SK-N-SH treated with all-trans-retinoic acid at 6 μM for 48 hours (cell line): Measurements from ENCODE around the gene TFR2.

ENCODE experiments used
- ATAC-seq: fragments of 200-7000 bp; cut with Tn5 transposase; 3 replicates; pipeline ENCODE4 v1.9.1; 2020; ENCODE audit warnings: mild to moderate bottlenecking, moderate library complexity
- ARNTL ChIP-seq: fragments of 450-650 bp; formaldehyde crosslinking; IDR thresholded peaks from 2 replicates; pipeline ENCODE4 v1.5.0; 2020; ENCODE audit warnings: low read depth, mild to moderate bottlenecking, moderate library complexity, borderline replicate concordance
- CSDC2 ChIP-seq: fragments of 250-450 bp; sonication (Bioruptor Pico); IDR thresholded peaks from 2 replicates; pipeline ENCODE4 v1.5.0; 2020; ENCODE audit warnings: mild to moderate bottlenecking, moderate library complexity
- ISL1 ChIP-seq: fragments of 250-450 bp; sonication (Bioruptor Pico); IDR thresholded peaks from 2 replicates; pipeline ENCODE4 v2.1.2; 2022; ENCODE audit warnings: mild to moderate bottlenecking, moderate library complexity
- OSR1 ChIP-seq: fragments of 250-450 bp; sonication (Bioruptor Pico); IDR thresholded peaks from 2 replicates; pipeline ENCODE4 v1.8.0; 2022; ENCODE audit warnings: moderate library complexity, mild to moderate bottlenecking, inconsistent platforms
- PPARA ChIP-seq: fragments of 250-450 bp; sonication (Bioruptor Pico); IDR thresholded peaks from 2 replicates; pipeline ENCODE4 v1.5.0; 2020; ENCODE audit warnings: mild to moderate bottlenecking, borderline replicate concordance
- RARB ChIP-seq: fragments of 250-450 bp; sonication (Bioruptor Pico); IDR thresholded peaks from 2 replicates; pipeline ENCODE4 v1.8.0; 2021; ENCODE audit warnings: mild to moderate bottlenecking, moderate library complexity
- SNAI2 ChIP-seq: fragments of 250-450 bp; sonication (Bioruptor Pico); IDR thresholded peaks from 2 replicates; pipeline ENCODE4 v1.5.0; 2020; ENCODE audit warnings: mild to moderate bottlenecking, moderate library complexity
- TCF4 ChIP-seq: fragments of 250-450 bp; sonication (Bioruptor Pico); IDR thresholded peaks from 2 replicates; pipeline ENCODE4 v1.8.0; 2021; ENCODE audit warnings: mild to moderate bottlenecking, moderate library complexity, borderline replicate concordance
- TOX ChIP-seq: fragments of 250-450 bp; sonication (Bioruptor Pico); IDR thresholded peaks from 2 replicates; pipeline ENCODE4 v1.8.0; 2021; ENCODE audit warnings: mild to moderate bottlenecking, moderate library complexity, borderline replicate concordance
- ZC3H10 ChIP-seq: fragments of 250-450 bp; sonication (Bioruptor Pico); IDR thresholded peaks from 2 replicates; pipeline ENCODE4 v1.5.1; 2021; ENCODE audit warnings: mild to moderate bottlenecking, moderate library complexity
- ZFP3 ChIP-seq: fragments of 250-450 bp; sonication (Bioruptor Pico); IDR thresholded peaks from 2 replicates; pipeline ENCODE4 v1.5.0; 2020; ENCODE audit warnings: mild to moderate bottlenecking, moderate library complexity
- ZFP30 ChIP-seq: fragments of 450-650 bp; formaldehyde crosslinking; IDR thresholded peaks from 2 replicates; pipeline ENCODE4 v1.5.0; 2022; ENCODE audit warnings: mild to moderate bottlenecking, moderate library complexity
- ZNF565 ChIP-seq: fragments of 450-650 bp; formaldehyde crosslinking; conservative IDR thresholded peaks from 2 replicates; pipeline ENCODE4 v1.5.0; 2020; ENCODE audit warnings: low read depth, mild to moderate bottlenecking, moderate library complexity
- ZNF70 ChIP-seq: fragments of 450-650 bp; formaldehyde crosslinking; IDR thresholded peaks from 2 replicates; pipeline ENCODE4 v1.5.0; 2020; ENCODE audit warnings: mild to moderate bottlenecking, moderate library complexity
- ZNF8 ChIP-seq: fragments of 450-650 bp; formaldehyde crosslinking; IDR thresholded peaks from 2 replicates; pipeline ENCODE4 v1.5.0; 2020; ENCODE audit warnings: mild to moderate bottlenecking, moderate library complexity
- TF ChIP-seq, protein P1 (sequence below): fragments of 250-450 bp; sonication (Bioruptor Pico); IDR thresholded peaks from 2 replicates; pipeline ENCODE4 v1.5.0; 2020; ENCODE audit warnings: mild to moderate bottlenecking, moderate library complexity
- TF ChIP-seq, protein P2 (sequence below): fragments of 250-450 bp; sonication (Bioruptor Pico); IDR thresholded peaks from 2 replicates; pipeline ENCODE4 v1.5.1; 2020; ENCODE audit warnings: low read depth, mild to moderate bottlenecking, moderate library complexity
- TF ChIP-seq, protein P3 (sequence below): fragments of 250-450 bp; sonication (Bioruptor Pico); IDR thresholded peaks from 2 replicates; pipeline ENCODE4 v1.8.0; 2020; ENCODE audit warnings: mild to moderate bottlenecking, moderate library complexity, borderline replicate concordance
- TF ChIP-seq, protein P4 (sequence below): fragments of 250-450 bp; sonication (Bioruptor Pico); IDR thresholded peaks from 2 replicates; pipeline ENCODE4 v1.5.1; 2021; ENCODE audit warnings: mild to moderate bottlenecking, moderate library complexity

The TFR2 gene

DNA sequence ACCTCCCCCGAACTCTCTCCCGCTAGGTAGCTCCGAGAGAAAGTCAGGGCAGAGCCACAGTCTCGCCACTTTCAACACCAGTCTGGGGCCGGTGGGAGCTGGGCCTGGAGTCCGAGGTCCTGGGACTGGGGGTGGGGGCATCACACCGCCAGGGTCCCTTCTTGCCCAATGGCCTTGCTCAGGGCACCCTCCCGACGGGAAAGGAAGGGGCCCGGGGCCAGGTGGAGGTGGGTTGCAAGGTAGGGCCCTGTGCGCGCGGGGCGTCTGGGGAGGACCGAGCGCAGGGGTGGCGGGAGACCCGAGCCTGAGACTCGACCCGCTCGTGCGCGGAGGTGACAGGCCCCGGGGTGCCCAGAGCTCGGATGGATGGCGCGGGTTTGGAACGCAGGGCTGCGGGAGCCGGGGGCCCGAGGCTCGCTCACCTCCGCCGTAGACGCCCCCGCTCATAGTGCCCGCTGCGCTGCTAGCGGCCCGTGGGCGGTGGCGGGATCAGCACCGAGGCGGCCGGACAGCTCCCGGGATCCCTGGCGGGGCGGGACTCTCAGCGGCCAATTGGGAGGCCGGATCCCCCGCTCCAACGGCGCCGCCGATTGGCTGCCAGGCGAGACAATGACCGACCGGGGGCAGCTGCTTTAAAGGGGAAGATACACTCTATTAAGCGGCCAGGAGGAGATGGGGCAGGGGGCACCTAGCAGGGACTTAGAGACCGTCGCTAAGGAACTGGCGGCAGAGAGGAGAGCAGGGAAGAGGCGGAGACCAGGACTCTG, 14.7 kb upstream of the TFR2 start, which contains the start of gene ACTL6B:
ACTL6B (minus strand) TSS at position 541 of the 767 bp plus-strand sequence; CDS start at position 447, 94 bp downstream.
- ATAC-seq = peak; percentile 89
- TF ChIP-seq ZNF70 (CRISPR knock-in tag) (no peak), SNAI2 (CRISPR knock-in tag) (peak; percentile 79; the same call in 1 of the 2 replicates), ISL1 (no peak), OSR1 (CRISPR knock-in tag) (no peak), ZNF8 (CRISPR knock-in tag) (no peak), ZNF565 (CRISPR knock-in tag) (no peak), ZFP3 (CRISPR knock-in tag) (0 out of 2 replicates have a peak, but pooled peaks have one; percentile 42)
- TF ChIP-seq, protein P1, sequence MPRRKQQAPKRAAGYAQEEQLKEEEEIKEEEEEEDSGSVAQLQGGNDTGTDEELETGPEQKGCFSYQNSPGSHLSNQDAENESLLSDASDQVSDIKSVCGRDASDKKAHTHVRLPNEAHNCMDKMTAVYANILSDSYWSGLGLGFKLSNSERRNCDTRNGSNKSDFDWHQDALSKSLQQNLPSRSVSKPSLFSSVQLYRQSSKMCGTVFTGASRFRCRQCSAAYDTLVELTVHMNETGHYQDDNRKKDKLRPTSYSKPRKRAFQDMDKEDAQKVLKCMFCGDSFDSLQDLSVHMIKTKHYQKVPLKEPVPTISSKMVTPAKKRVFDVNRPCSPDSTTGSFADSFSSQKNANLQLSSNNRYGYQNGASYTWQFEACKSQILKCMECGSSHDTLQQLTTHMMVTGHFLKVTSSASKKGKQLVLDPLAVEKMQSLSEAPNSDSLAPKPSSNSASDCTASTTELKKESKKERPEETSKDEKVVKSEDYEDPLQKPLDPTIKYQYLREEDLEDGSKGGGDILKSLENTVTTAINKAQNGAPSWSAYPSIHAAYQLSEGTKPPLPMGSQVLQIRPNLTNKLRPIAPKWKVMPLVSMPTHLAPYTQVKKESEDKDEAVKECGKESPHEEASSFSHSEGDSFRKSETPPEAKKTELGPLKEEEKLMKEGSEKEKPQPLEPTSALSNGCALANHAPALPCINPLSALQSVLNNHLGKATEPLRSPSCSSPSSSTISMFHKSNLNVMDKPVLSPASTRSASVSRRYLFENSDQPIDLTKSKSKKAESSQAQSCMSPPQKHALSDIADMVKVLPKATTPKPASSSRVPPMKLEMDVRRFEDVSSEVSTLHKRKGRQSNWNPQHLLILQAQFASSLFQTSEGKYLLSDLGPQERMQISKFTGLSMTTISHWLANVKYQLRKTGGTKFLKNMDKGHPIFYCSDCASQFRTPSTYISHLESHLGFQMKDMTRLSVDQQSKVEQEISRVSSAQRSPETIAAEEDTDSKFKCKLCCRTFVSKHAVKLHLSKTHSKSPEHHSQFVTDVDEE (CRISPR knock-in tag) = peak; percentile 56; the same call in 1 of the 2 replicates

DNA sequence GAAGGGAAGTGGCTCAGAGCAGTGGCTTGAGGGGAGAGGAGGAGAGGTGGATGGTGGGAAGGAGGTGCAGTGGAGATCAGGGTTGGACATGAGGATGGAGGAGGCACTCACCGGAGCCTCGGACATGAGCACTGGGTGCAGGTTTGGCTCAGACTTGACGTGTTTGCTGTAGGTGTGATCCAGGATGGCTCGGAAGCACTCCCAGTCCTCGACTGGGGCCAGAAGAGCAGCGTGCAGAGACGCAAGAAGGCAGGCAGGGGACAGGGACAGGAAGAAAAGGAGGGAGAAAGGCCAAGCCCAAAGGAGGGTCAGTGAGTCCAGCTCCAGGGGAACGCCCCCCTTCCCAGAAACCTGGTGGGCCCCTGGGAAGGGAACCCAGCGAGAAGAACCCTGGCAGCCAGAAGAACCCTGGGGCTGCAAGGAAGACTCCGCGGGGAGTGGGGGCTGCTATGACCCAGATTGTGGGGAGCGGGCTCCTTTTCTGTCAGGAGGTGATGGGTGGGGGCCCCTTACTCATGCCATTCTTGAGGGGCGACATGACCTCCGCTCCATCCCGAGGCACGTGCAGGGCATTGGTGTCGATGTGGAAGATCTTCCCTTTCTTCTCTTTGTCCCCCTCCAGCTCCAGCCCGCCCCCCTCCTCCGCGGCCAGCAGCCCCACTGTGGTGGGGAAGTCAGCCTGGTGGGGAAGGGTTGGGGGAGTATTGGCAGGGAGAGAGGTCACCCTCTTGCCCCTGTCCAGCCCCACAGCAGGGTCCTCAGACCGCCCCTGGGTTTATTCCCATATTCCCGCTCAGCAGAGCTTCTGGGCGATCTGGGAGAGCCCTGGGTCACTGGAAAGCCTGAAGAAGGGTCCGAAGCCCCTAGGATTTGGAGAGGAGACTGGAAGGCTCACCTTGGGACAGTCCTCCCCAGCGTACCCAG, 13.8 kb upstream of the TFR2 start:
- no peak; the same call in 1 of the 3 replicates for ATAC-seq
- TF ChIP-seq, protein P2, sequence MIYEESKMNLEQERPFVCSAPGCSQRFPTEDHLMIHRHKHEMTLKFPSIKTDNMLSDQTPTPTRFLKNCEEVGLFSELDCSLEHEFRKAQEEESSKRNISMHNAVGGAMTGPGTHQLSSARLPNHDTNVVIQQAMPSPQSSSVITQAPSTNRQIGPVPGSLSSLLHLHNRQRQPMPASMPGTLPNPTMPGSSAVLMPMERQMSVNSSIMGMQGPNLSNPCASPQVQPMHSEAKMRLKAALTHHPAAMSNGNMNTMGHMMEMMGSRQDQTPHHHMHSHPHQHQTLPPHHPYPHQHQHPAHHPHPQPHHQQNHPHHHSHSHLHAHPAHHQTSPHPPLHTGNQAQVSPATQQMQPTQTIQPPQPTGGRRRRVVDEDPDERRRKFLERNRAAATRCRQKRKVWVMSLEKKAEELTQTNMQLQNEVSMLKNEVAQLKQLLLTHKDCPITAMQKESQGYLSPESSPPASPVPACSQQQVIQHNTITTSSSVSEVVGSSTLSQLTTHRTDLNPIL = no peak
- TF ChIP-seq ZNF565 (CRISPR knock-in tag) (no peak), ZFP30 (no peak), ZNF70 (CRISPR knock-in tag) (no peak), ZNF8 (CRISPR knock-in tag) (no peak), ARNTL (CRISPR knock-in tag) (no peak), PPARA (CRISPR knock-in tag) (no peak)

DNA sequence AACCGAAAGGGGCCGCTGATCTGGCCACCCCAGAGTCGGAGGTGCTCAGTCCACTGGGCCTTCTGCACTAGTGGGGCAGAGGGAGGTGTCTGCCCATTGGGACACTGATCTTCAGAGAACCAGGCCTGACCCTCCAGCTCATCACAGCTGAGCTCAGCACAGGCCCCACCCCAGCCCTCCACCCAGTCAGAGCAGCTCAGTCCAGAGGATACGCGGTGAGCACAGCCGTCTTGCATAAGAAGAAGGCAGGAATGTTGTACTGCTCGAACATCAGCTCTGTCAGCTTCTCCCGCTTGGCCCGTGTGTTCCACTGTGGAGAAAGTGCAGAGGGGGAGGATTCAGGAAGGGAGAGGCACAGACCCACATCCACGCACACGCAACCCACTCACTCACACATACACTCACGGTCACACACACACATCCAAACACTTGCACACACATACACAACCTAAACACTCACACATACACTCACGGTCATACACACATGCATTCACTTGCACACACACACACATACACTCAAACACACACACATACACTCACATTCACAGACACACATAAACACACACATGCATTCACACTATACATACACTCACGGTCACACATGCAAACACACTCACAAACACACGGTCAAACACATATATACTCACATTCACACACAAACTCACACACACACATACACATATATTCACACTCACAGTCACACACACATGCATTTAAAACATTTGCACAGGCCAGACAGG, 8.6 kb upstream of the TFR2 start:
- TF ChIP-seq, protein P3, sequence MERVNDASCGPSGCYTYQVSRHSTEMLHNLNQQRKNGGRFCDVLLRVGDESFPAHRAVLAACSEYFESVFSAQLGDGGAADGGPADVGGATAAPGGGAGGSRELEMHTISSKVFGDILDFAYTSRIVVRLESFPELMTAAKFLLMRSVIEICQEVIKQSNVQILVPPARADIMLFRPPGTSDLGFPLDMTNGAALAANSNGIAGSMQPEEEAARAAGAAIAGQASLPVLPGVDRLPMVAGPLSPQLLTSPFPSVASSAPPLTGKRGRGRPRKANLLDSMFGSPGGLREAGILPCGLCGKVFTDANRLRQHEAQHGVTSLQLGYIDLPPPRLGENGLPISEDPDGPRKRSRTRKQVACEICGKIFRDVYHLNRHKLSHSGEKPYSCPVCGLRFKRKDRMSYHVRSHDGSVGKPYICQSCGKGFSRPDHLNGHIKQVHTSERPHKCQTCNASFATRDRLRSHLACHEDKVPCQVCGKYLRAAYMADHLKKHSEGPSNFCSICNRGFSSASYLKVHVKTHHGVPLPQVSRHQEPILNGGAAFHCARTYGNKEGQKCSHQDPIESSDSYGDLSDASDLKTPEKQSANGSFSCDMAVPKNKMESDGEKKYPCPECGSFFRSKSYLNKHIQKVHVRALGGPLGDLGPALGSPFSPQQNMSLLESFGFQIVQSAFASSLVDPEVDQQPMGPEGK (CRISPR knock-in tag) = no peak
- no peak for TF ChIP-seq ZNF565 (CRISPR knock-in tag)
- ATAC-seq = no peak

DNA sequence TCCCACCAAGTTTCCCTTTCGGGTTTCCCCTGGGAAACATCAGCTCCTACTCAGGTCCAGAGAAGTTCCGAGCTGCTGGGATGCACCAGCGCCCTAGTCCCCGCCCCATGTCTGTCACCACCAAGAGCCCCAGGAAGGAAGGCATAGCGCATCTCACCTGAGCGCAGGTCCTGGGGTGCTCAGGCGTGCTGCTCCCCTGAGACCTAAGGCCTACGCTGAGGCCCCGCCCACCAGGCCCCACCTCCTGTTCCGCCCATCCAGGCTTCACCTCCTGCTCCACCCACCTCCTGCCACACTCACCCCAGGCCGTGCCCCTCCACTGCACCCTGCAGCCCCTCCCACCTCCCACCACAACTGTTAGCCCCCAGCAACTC, 1.2 kb upstream of the TFR2 start:
- peak; percentile 36; the same call in 2 of the 3 replicates for ATAC-seq
- TF ChIP-seq ZNF8 (CRISPR knock-in tag) (no peak), RARB (no peak), TOX (no peak), ISL1 (no peak), SNAI2 (CRISPR knock-in tag) (no peak), ARNTL (CRISPR knock-in tag) (no peak), OSR1 (CRISPR knock-in tag) (no peak), ZC3H10 (no peak), CSDC2 (CRISPR knock-in tag) (no peak), ZNF565 (CRISPR knock-in tag) (no peak), ZFP3 (CRISPR knock-in tag) (no peak), TCF4 (CRISPR knock-in tag) (no peak), ZFP30 (no peak)
- TF ChIP-seq, protein P1 (CRISPR knock-in tag) = no peak
- TF ChIP-seq, protein P2 = no peak
- TF ChIP-seq, protein P4, sequence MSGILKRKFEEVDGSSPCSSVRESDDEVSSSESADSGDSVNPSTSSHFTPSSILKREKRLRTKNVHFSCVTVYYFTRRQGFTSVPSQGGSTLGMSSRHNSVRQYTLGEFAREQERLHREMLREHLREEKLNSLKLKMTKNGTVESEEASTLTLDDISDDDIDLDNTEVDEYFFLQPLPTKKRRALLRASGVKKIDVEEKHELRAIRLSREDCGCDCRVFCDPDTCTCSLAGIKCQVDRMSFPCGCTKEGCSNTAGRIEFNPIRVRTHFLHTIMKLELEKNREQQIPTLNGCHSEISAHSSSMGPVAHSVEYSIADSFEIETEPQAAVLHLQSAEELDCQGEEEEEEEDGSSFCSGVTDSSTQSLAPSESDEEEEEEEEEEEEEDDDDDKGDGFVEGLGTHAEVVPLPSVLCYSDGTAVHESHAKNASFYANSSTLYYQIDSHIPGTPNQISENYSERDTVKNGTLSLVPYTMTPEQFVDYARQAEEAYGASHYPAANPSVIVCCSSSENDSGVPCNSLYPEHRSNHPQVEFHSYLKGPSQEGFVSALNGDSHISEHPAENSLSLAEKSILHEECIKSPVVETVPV = no peak
